HG03175 (cell line): Measurements from ENCODE around the gene MATN4.

Source experiments
- ATAC-seq: cut with Tn5 transposase; IDR thresholded peaks from one replicate; pipeline ENCODE4 v1.9.1; 2021; ENCODE audit warnings: mild to moderate bottlenecking, moderate library complexity; ENCODE audit not compliant: unreplicated experiment

Gene MATN4

GRCh38 chr20:45317826-45318225 is 9.7 kb upstream of the MATN4 start:
- no peak for ATAC-seq

- ATAC-seq = no peak
These were observed 8.3 kb upstream of the MATN4 start for GRCh38 chr20:45316150-45317080.

GRCh38 chr20:45315672-45316071 is 7.6 kb upstream of the MATN4 start:
- no peak for ATAC-seq

GRCh38 chr20:45313943-45314342 is 5.8 kb upstream of the MATN4 start:
- no peak for ATAC-seq

GRCh38 chr20:45313065-45313695 is 5.1 kb upstream of the MATN4 start:
- ATAC-seq = no peak

GRCh38 chr20:45312241-45312640 is 4.1 kb upstream of the MATN4 start:
- no peak for ATAC-seq

GRCh38 chr20:45311589-45312211 is 3.6 kb upstream of the MATN4 start:
- ATAC-seq = no peak

- no peak for ATAC-seq
These were observed 976 bp upstream of the MATN4 start for GRCh38 chr20:45309075-45309474.

GRCh38 chr20:45307076-45307640 is 941 bp downstream of the MATN4 start:
- ATAC-seq = no peak

GRCh38 chr20:45306431-45306982 is 1.6 kb downstream of the MATN4 start, which contains the start of gene RBPJL:
Gene RBPJL, plus strand, starts transcription at chr20:45306840. Its CDS starts 83 bp downstream, at chr20:45306923.
- no peak for ATAC-seq

- ATAC-seq = no peak
These were observed 2.8 kb downstream of the MATN4 start for GRCh38 chr20:45305262-45305661.

GRCh38 chr20:45304464-45304999 is 3.6 kb downstream of the MATN4 start:
- no peak for ATAC-seq

- no peak for ATAC-seq
These were observed 4.3 kb downstream of the MATN4 start for GRCh38 chr20:45303586-45304463.

- ATAC-seq = no peak
These were observed 6.3 kb downstream of the MATN4 start for GRCh38 chr20:45301824-45302271.

- no peak for ATAC-seq
These were observed 7.1 kb downstream of the MATN4 start for GRCh38 chr20:45300961-45301360.

GRCh38 chr20:45299786-45300185 is 8.3 kb downstream of the MATN4 start:
- no peak for ATAC-seq

GRCh38 chr20:45297786-45298497 is 10.2 kb downstream of the MATN4 start:
- ATAC-seq = no peak

- no peak for ATAC-seq
These were observed 13.4 kb downstream of the MATN4 start for GRCh38 chr20:45294659-45295058.

GRCh38 chr20:45294003-45294368 is 14.1 kb downstream of the MATN4 start:
- no peak for ATAC-seq
